ENCODE results near the gene TAX1BP1. TPM values are rescaled to one million over a fixed set of nuclear protein-coding genes. Genes with fewer than 3 reads are reported as not detected.

The TAX1BP1 gene
- total and polyA plus RNA-seq, 2 experiments from 2014 or later: 56.5 to 87.9 TPM

DNA sequence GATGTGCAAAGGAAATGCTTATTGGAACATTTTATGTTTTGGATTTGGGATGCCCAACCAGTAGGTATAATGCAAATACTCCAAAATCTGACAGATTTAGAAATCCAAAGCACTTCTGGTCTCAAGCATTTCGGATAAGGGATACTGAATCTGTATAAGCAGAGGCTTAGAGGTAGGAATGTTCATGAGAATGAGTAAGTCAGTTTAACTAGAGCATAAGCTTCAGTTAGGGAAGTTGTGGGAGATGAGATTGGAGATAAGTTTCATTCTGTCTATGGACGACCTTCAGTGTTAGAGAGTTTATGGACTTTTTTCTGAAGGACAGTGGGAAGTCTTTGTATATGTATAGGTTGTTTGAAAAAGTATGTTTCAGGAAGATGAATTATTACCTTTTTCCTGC, 10.4 kb downstream of the TAX1BP1 start:
- no peaks in the 10 kb centered on the region for H3K27me3 ChIP-seq (ENCODE audit: insufficient read depth)
- H3K4me2 ChIP-seq: no peak overlapping the region
- Mint-ChIP-seq H3K27me3 (ENCODE audit: insufficient read depth, low read depth, poor library complexity) (no peaks in the 10 kb centered on the region), H3K27ac (no peak overlapping the region), H3K4me3 (no peak overlapping the region), H3K4me1 (peaks cover 6% of the 10 kb centered on the region; the same call in 2 of the 3 replicates), H3K9me3 (no peaks in the 10 kb centered on the region), H3K36me3 (ENCODE audit: low read depth) (peaks cover 3% of the 10 kb centered on the region; the same call in 1 of the 3 replicates)
- ATAC-seq: no peak
- TF ChIP-seq, protein P1, sequence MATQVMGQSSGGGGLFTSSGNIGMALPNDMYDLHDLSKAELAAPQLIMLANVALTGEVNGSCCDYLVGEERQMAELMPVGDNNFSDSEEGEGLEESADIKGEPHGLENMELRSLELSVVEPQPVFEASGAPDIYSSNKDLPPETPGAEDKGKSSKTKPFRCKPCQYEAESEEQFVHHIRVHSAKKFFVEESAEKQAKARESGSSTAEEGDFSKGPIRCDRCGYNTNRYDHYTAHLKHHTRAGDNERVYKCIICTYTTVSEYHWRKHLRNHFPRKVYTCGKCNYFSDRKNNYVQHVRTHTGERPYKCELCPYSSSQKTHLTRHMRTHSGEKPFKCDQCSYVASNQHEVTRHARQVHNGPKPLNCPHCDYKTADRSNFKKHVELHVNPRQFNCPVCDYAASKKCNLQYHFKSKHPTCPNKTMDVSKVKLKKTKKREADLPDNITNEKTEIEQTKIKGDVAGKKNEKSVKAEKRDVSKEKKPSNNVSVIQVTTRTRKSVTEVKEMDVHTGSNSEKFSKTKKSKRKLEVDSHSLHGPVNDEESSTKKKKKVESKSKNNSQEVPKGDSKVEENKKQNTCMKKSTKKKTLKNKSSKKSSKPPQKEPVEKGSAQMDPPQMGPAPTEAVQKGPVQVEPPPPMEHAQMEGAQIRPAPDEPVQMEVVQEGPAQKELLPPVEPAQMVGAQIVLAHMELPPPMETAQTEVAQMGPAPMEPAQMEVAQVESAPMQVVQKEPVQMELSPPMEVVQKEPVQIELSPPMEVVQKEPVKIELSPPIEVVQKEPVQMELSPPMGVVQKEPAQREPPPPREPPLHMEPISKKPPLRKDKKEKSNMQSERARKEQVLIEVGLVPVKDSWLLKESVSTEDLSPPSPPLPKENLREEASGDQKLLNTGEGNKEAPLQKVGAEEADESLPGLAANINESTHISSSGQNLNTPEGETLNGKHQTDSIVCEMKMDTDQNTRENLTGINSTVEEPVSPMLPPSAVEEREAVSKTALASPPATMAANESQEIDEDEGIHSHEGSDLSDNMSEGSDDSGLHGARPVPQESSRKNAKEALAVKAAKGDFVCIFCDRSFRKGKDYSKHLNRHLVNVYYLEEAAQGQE (IDR thresholded peaks at IDR 0.05; ENCODE audit: unreplicated experiment): no peak
- no peak for TF ChIP-seq POLR2AphosphoS5 (IDR thresholded peaks at IDR 0.05; ENCODE audit: low read depth)
- TF ChIP-seq, protein P2, sequence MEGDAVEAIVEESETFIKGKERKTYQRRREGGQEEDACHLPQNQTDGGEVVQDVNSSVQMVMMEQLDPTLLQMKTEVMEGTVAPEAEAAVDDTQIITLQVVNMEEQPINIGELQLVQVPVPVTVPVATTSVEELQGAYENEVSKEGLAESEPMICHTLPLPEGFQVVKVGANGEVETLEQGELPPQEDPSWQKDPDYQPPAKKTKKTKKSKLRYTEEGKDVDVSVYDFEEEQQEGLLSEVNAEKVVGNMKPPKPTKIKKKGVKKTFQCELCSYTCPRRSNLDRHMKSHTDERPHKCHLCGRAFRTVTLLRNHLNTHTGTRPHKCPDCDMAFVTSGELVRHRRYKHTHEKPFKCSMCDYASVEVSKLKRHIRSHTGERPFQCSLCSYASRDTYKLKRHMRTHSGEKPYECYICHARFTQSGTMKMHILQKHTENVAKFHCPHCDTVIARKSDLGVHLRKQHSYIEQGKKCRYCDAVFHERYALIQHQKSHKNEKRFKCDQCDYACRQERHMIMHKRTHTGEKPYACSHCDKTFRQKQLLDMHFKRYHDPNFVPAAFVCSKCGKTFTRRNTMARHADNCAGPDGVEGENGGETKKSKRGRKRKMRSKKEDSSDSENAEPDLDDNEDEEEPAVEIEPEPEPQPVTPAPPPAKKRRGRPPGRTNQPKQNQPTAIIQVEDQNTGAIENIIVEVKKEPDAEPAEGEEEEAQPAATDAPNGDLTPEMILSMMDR (conservative IDR thresholded peaks at IDR 0.05; ENCODE audit: low read depth in 2 of 2): no peak
- TF ChIP-seq ZNF114 (CRISPR knock-in tag; IDR thresholded peaks at IDR 0.05): no peak
- TF ChIP-seq CREB1 (CRISPR knock-in tag; IDR thresholded peaks at IDR 0.05; ENCODE audit: low read depth): no peak
- TF ChIP-seq NANOG (IDR thresholded peaks at IDR 0.05; ENCODE audit: borderline replicate concordance): no peak
- no peaks in the 10 kb centered on the region for H3F3A ChIP-seq (replicated peaks; ENCODE audit: low read depth)
- H3K4me1 ChIP-seq (ENCODE audit: insufficient read depth): no peaks in the 10 kb centered on the region
- H3K4me3 ChIP-seq: no peak overlapping the region
- no peak for DNase-seq (ENCODE audit: low spot score)
- peaks cover 30% of the 10 kb centered on the region for H3K79me2 ChIP-seq (replicated peaks; ENCODE audit: insufficient read depth)
- H2AFZ ChIP-seq: no peak overlapping the region
- H4K20me1 ChIP-seq (replicated peaks; ENCODE audit: insufficient read depth): 0 out of 2 replicates have a peak, but pooled peaks cover 2% of the 10 kb centered on the region
- peaks cover 12% of the 10 kb centered on the region; the same call in 1 of the 2 replicates for H3K36me3 ChIP-seq (ENCODE audit: insufficient read depth)
- H3K27ac ChIP-seq (ENCODE audit: low read depth): no peak overlapping the region
- H3K9me2 ChIP-seq (ENCODE audit: insufficient read depth): no peaks in the 10 kb centered on the region

DNA sequence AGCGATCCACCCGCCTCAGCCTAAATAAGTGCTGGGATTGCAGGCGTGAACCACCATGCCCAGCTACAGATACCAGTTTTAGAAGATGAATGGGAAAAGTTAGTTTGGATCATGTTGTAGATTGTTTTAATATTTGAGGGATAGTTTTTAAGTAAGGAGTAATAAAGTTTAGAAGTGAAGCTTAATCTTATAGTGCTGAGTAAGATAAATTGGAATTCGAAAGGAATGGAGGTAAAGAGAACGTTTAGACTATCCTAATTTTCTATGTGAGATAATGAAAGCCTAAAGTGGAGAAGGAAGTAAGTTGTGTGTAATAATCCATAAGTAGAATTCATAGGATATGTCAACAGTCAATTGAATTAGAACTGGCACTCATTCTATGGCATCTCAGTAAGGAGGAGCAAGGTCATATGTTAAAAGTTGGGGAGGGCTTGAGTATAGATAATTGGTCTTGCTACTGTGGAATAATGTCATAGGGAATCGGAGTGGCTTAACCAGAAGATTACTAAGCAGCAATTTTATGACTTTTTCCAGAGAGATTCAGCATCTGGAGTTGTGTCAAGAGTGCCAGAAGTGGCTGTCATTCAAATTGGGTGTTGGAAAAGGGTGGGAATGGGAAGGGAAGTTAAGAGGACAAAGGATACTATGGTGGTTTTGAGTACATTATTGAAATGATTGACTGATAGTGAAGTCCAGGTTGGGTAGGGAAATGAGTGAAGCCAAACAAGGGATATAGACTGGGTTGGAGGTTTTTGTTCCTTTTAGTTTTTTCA, 12.1 kb downstream of the TAX1BP1 start:
- peaks cover 12% of the 10 kb centered on the region; the same call in 1 of the 2 replicates for H3K36me3 ChIP-seq (ENCODE audit: insufficient read depth)
- peaks cover 3% of the 10 kb centered on the region; the same call in 1 of the 3 replicates for H3K36me3 Mint-ChIP-seq (ENCODE audit: low read depth)
- peaks cover 13% of the 10 kb centered on the region for H3K79me2 ChIP-seq (replicated peaks; ENCODE audit: insufficient read depth)
- no peak overlapping the region for H3K27ac ChIP-seq (ENCODE audit: low read depth)
- no peaks in the 10 kb centered on the region for H3F3A ChIP-seq (replicated peaks; ENCODE audit: low read depth)
- 0 out of 2 replicates have a peak, but pooled peaks cover 2% of the 10 kb centered on the region for H4K20me1 ChIP-seq (replicated peaks; ENCODE audit: insufficient read depth)
- H3K4me1 ChIP-seq (ENCODE audit: insufficient read depth): no peaks in the 10 kb centered on the region
- no peaks in the 10 kb centered on the region for H3K9me2 ChIP-seq (ENCODE audit: insufficient read depth)
- no peaks in the 10 kb centered on the region for H3K27me3 Mint-ChIP-seq (ENCODE audit: insufficient read depth, low read depth, poor library complexity)
- no peaks in the 10 kb centered on the region for H3K9me3 Mint-ChIP-seq
- no peak overlapping the region for H2AFZ ChIP-seq
- DNase-seq (ENCODE audit: low spot score): no peak
- no peak overlapping the region for H3K27ac Mint-ChIP-seq
- H3K27me3 ChIP-seq (ENCODE audit: insufficient read depth): no peaks in the 10 kb centered on the region
- no peak for ATAC-seq
- no peak overlapping the region for H3K4me3 Mint-ChIP-seq
- no peaks in the 10 kb centered on the region; the same call in 1 of the 3 replicates for H3K4me1 Mint-ChIP-seq
- no peak overlapping the region for H3K4me2 ChIP-seq
- no peak overlapping the region for H3K4me3 ChIP-seq
- no peak for TF ChIP-seq EZH2phosphoT487 (IDR thresholded peaks at IDR 0.05; ENCODE audit: unreplicated experiment)
- no peak for TF ChIP-seq NANOG (IDR thresholded peaks at IDR 0.05; ENCODE audit: borderline replicate concordance)
- TF ChIP-seq, protein P2 (conservative IDR thresholded peaks at IDR 0.05; ENCODE audit: low read depth in 2 of 2): no peak
- no peak for TF ChIP-seq EZH2 (IDR thresholded peaks at IDR 0.05; ENCODE audit: low read depth, unreplicated experiment)
